GM18508 (cell line): Measurements from ENCODE around the gene AQP12B.
"Not testable (repeated sequence)": the region's sequence is repeated elsewhere in the genome, so short reads cannot be mapped to it uniquely, and the experiment has no call there.

Experiments
- ATAC-seq: cut with Tn5 transposase; IDR thresholded peaks from one replicate; pipeline ENCODE4 v1.9.1; 2021; ENCODE audit warnings: moderate number of reproducible peaks; ENCODE audit not compliant: insufficient read depth, unreplicated experiment

The AQP12B gene, protein sequence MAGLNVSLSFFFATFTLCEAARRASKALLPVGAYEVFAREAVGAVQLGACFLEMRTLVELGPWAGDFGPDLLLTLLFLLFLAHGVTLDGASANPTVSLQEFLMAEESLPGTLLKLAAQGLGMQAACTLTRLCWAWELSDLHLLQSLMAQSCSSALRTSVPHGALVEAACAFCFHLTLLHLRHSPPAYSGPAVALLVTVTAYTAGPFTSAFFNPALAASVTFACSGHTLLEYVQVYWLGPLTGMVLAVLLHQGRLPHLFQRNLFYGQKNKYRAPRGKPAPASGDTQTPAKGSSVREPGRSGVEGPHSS

DNA sequence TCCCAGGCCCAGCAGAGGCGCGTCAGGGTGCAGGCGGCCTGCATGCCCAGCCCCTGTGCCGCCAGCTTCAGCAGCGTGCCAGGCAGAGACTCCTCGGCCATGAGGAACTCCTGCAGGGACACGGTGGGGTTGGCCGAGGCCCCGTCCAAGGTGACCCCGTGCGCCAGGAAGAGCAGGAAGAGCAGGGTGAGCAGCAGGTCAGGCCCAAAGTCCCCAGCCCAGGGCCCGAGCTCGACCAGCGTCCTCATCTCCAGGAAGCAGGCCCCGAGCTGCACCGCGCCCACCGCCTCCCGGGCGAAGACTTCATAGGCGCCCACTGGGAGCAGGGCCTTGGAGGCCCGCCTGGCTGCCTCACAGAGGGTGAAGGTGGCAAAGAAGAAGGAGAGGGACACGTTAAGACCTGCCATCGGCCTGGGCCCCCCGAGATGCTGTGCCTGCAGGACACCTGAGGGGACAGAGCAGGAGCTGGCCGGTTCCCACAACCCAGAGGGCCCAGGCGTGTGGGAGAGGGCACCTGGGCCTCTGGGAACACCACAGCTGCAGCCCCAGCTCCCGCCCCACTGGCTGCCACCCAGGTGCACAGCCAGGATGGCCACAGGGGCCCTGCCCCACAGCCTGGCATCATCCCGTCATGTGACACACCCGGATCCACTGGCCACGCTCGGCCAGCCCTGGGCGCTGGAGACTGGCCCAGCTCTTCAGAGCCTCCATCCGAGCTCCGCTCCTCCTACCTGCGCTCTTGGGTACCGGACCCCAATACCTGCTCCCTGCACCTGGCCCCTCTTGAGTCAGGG is at the start of gene AQP12B:
TSS of gene AQP12B (minus strand) at position 455 of the 794 bp plus-strand sequence. CDS start at position 407, 48 bp downstream.
- not testable (repeated sequence) for ATAC-seq

- ATAC-seq = no peak
These were observed 49.5 kb upstream of the AQP12B start for GRCh38 chr2:240732184-240732583.

GRCh38 chr2:240731178-240731545 is 48.5 kb upstream of the AQP12B start:
- no peak for ATAC-seq

GRCh38 chr2:240730501-240731177 is 48.0 kb upstream of the AQP12B start:
- ATAC-seq = no peak

DNA sequence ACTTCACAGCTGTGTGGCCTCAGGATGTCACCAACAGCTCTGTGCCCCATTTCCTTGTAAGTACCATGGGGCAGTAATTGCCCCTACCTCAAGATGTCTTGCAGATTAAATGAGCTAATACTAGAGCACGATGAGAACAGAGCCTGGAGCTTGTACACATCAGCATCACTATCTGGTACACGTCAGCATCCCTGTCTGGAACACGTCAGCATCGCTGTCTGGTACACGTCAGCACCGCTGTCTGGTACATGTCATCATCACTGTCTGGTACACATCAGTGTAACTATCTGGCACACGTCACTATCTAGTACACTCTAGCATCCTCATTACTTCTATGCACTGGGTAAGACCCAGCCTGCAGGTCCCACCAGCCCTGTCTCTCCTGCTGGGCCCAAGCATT is 46.1 kb upstream of the AQP12B start:
- no peak for ATAC-seq

- no peak for ATAC-seq
These were observed 45.7 kb upstream of the AQP12B start for GRCh38 chr2:240728361-240728760.

GRCh38 chr2:240727913-240728312 is 45.2 kb upstream of the AQP12B start:
- no peak for ATAC-seq

GRCh38 chr2:240727439-240727838 is 44.8 kb upstream of the AQP12B start:
- no peak for ATAC-seq

GRCh38 chr2:240726876-240727275 is 44.2 kb upstream of the AQP12B start:
- no peak for ATAC-seq

GRCh38 chr2:240725671-240726070 is 43.0 kb upstream of the AQP12B start:
- no peak for ATAC-seq

GRCh38 chr2:240725266-240725665 is 42.6 kb upstream of the AQP12B start:
- no peak for ATAC-seq

DNA sequence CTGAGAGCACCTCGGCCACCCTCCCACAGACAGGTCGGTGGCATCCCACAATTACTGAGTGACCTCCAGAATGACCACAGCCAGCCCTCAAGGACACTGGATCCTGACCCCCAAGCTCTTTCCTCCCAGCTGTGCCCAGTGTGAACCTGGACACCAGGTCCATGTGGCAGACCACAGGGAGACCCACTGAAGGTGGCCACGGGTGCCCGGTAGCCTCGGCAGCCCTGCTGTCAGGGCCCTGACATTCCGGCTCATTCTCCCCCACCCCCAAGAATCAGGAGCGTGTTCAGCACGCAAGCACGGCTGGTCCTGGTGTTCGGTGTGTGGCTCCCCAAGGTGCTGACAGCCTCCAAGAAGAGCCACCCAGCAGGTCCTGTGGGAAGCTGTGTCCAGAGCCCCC is 41.7 kb upstream of the AQP12B start:
- ATAC-seq = no peak

GRCh38 chr2:240723851-240724250 is 41.2 kb upstream of the AQP12B start:
- ATAC-seq = no peak

GRCh38 chr2:240722796-240723735 is 40.4 kb upstream of the AQP12B start:
- no peak for ATAC-seq

GRCh38 chr2:240722376-240722775 is 39.7 kb upstream of the AQP12B start:
- no peak for ATAC-seq

DNA sequence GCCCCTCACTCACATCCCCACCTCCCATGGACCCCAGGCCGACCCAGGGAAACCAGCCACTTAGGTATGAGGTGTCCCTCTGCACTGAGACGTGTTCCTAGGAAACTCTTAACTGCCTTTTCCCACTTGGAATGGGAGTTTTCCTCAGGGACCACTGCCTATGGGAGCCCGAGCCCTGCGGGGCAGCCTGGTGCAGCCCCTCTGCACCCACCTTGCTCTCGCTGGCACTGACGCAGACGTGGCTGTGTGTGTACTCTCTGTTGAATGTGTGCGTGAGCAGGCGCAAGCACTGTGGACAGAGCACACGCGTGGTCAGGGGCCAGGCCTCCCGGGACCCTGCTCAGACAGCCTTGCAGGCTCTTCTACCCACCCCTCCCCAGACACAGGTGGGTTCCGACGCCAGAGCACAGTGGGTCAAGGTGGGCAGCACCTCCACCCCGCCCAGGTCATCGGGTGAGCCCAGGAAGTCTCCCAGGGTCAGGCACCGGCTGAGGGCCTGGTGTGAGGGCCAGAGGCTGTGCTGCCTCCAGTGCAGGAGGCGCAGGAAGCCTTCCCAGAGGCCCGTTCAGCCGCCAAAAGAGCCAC is 39.0 kb upstream of the AQP12B start:
- no peak for ATAC-seq

GRCh38 chr2:240720686-240721595 is 38.3 kb upstream of the AQP12B start:
- ATAC-seq = no peak

DNA sequence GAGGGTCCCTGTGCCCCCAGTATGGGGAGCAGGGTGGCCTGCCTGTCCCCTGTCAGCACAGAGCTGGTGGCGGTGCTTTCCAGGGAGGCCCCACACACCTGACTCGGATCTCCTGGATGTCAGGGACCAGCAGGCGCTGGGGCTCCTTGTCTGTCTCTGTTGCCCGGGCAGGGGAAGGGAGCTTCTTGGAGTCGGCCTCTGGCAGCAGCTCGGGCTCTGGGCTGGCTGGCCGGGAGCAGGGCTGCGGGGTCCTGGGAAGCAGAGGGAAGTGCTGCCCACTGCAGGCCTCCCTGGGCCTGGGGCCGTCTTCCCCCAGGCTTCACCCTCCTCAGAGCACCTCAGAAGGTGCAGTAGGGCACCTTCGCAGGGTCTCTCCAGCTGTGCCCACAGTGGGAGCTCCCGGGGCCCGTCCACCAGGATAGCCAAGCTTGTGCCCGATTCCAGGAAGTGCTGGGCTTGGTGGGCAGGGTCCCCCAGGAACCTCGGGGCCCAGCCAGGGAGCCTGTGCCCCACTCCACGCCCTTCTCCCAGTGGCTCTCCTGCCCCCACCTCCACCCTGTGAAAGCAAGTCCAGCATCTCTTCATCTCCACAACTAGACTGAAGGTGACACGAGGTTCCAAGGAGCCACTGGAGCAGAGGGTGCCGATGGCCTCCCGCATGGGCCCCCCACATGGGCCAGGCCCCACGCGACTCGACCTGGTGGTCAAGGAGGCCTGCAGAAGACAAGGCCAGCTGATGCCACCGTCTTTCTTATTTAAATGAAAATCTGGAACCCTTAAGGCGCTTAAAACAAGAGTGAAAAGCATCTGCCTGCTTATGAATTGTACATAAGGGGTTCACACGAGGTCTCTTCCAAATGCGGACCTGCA is 37.2 kb upstream of the AQP12B start:
- no peak for ATAC-seq
